ENCODE data around the gene GM2A. TPM values are rescaled to one million over a fixed set of nuclear protein-coding genes. Genes with fewer than 3 reads are reported as not detected.

GM2A gene
- total RNA-seq, 1 experiment from 2014 or later, result 29.4 TPM

DNA sequence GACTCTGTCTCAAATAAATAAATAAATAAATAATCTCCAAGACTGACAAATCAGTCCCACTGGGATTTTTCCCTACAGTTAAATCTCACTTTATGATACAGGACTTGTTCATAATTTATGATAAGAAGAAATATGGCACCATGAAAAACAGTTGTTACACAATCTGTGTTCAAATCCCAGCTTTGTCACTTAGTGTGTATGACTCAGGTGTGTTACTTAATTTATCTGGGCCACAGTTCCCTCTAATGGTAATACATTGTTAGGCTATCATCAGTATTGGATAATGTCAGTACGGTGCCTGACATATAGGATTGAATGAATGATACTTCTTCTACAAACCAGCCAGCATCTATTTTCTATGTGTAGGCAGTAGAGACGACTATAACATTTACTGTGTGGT lies 27.5 kb downstream of the GM2A start:
- DNase-seq, result no peak
- no peaks in the 10 kb centered on the region for H3K27me3 ChIP-seq (ENCODE audit: control insufficient read depth, insufficient read depth, low read length)
- H3K36me3 ChIP-seq (replicated peaks; ENCODE audit: control insufficient read depth, insufficient read depth, low read length), result no peaks in the 10 kb centered on the region
- no peak overlapping the region for H3K4me3 ChIP-seq (ENCODE audit: insufficient read depth, low read depth, low read length)

DNA sequence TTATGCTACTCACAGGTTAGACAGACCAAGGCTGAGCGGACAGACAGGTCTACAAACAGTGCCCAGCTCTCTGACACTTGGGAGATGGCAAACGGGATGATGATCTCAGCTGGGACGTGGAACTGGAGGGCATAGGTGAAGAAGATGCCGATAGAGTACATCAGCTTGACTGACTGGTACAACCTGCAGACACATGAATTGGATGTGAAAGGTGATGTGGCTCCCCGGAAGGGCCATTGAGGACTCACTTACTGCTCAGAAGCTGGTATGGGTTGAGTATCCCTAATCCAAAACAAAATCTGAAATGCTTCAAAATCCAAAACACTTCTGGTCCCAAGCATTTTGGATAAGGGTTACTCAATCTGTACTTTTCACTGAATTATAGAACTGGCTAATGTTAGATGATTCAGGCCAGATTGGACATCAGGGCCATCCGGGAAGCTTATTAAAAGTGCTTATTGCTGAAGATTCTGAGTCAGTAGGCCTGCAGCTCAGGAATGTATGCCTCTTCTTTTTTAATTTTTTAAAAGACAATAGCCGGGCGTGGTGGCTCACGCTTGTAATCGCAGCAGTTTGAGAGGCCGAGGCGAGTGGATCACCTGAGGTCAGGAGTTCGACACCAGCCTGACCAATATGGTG lies 28.1 kb downstream of the GM2A start:
- no peaks in the 10 kb centered on the region for H3K27me3 ChIP-seq (ENCODE audit: control insufficient read depth, insufficient read depth, low read length)

GRCh38 chr5:151283120-151283825 lies 30.3 kb downstream of the GM2A start:
- Histone ChIP-seq H3K4me3 (ENCODE audit: insufficient read depth, low read depth, low read length) (no peak overlapping the region), H3K27me3 (ENCODE audit: control insufficient read depth, insufficient read depth, low read length) (no peaks in the 10 kb centered on the region), H3K36me3 (replicated peaks; ENCODE audit: control insufficient read depth, insufficient read depth, low read length) (no peaks in the 10 kb centered on the region)
- no peak for DNase-seq

More for the DNA sequence above, 28.1 kb downstream of the GM2A start:
- no peak overlapping the region for H3K4me3 ChIP-seq (ENCODE audit: insufficient read depth, low read depth, low read length)
- DNase-seq, result no peak
- no peaks in the 10 kb centered on the region for H3K36me3 ChIP-seq (replicated peaks; ENCODE audit: control insufficient read depth, insufficient read depth, low read length)

DNA sequence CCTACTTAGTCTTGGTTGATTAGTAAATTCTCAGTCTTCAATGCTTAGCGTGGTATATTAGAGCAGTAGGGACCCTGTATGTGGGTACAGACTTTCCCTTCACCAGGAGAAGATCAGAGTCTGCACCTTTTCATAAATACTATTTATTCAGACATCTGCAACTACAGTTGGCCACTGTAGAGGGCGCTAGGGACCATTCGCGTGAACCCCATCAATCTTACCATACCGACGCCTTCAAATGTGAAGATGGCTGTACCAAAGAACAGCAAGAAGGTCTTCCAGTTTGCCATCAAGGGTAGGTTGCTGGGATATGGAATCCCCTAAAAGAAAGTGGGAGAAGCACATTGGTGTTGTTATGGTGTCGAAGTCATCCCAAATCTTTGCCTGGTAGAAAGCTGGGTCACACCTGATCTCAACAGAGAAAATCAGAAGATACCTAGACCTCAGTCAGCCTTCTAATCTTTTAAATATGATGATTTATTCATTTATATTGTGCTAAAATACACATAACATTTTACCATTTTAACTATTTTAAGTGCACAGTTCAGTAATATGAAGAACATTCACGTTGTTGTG lies 31.5 kb downstream of the GM2A start:
- Histone ChIP-seq H3K4me3 (ENCODE audit: insufficient read depth, low read depth, low read length) (no peak overlapping the region), H3K36me3 (replicated peaks; ENCODE audit: control insufficient read depth, insufficient read depth, low read length) (no peaks in the 10 kb centered on the region), H3K27me3 (ENCODE audit: control insufficient read depth, insufficient read depth, low read length) (no peaks in the 10 kb centered on the region)
- DNase-seq, result peak; percentile 43

GRCh38 chr5:151285683-151286082 lies 32.7 kb downstream of the GM2A start:
- no peak for DNase-seq
- Histone ChIP-seq H3K4me3 (ENCODE audit: insufficient read depth, low read depth, low read length) (no peak overlapping the region), H3K36me3 (replicated peaks; ENCODE audit: control insufficient read depth, insufficient read depth, low read length) (no peaks in the 10 kb centered on the region), H3K27me3 (ENCODE audit: control insufficient read depth, insufficient read depth, low read length) (no peaks in the 10 kb centered on the region)

- H3K36me3 ChIP-seq (replicated peaks; ENCODE audit: control insufficient read depth, insufficient read depth, low read length), result no peaks in the 10 kb centered on the region
- H3K27me3 ChIP-seq (ENCODE audit: control insufficient read depth, insufficient read depth, low read length), result no peaks in the 10 kb centered on the region
- no peak for DNase-seq
- H3K4me3 ChIP-seq (ENCODE audit: insufficient read depth, low read depth, low read length), result no peak overlapping the region
These were observed 33.3 kb downstream of the GM2A start for GRCh38 chr5:151286246-151286645.

GRCh38 chr5:151288180-151288579 lies 35.2 kb downstream of the GM2A start:
- Histone ChIP-seq H3K27me3 (ENCODE audit: control insufficient read depth, insufficient read depth, low read length) (no peaks in the 10 kb centered on the region), H3K36me3 (replicated peaks; ENCODE audit: control insufficient read depth, insufficient read depth, low read length) (no peaks in the 10 kb centered on the region), H3K4me3 (ENCODE audit: insufficient read depth, low read depth, low read length) (no peak overlapping the region)
- peak; percentile 50 for DNase-seq

DNA sequence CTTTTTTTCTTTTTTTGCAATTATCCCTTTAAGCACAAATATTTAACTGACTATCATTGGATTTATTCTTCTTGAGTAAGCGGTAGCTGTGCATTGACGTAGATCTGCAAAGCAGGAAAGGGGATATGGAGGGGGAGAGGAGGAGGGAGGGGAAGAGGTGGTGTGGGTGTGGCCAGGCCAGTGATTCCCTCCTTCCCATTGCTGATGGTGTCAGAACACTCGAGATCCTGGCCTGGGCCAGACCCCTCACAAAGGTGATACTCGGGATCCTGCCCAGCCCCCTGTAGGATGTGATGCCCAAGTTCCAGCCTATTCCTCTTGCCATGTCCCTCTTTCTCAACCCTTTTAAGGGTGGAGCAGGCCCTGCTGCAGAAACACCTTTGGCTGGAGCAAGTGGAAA lies 40.6 kb downstream of the GM2A start:
- peak; percentile 49 for DNase-seq
- no peaks in the 10 kb centered on the region; the same call in 1 of the 2 replicates for H3K27me3 ChIP-seq (ENCODE audit: control insufficient read depth, insufficient read depth, low read length)
- no peak overlapping the region for H3K4me3 ChIP-seq (ENCODE audit: insufficient read depth, low read depth, low read length)
- H3K36me3 ChIP-seq (replicated peaks; ENCODE audit: control insufficient read depth, insufficient read depth, low read length), result no peaks in the 10 kb centered on the region

GRCh38 chr5:151295138-151295537 lies 42.2 kb downstream of the GM2A start:
- Histone ChIP-seq H3K36me3 (replicated peaks; ENCODE audit: control insufficient read depth, insufficient read depth, low read length) (no peaks in the 10 kb centered on the region), H3K4me3 (ENCODE audit: insufficient read depth, low read depth, low read length) (no peak overlapping the region), H3K27me3 (ENCODE audit: control insufficient read depth, insufficient read depth, low read length) (no peaks in the 10 kb centered on the region; the same call in 1 of the 2 replicates)
- no peak for DNase-seq

GRCh38 chr5:151295791-151296477 lies 42.9 kb downstream of the GM2A start:
- H3K27me3 ChIP-seq (ENCODE audit: control insufficient read depth, insufficient read depth, low read length), result no peaks in the 10 kb centered on the region; the same call in 1 of the 2 replicates
- no peaks in the 10 kb centered on the region for H3K36me3 ChIP-seq (replicated peaks; ENCODE audit: control insufficient read depth, insufficient read depth, low read length)
- DNase-seq, result no peak
- no peak overlapping the region for H3K4me3 ChIP-seq (ENCODE audit: insufficient read depth, low read depth, low read length)

DNA sequence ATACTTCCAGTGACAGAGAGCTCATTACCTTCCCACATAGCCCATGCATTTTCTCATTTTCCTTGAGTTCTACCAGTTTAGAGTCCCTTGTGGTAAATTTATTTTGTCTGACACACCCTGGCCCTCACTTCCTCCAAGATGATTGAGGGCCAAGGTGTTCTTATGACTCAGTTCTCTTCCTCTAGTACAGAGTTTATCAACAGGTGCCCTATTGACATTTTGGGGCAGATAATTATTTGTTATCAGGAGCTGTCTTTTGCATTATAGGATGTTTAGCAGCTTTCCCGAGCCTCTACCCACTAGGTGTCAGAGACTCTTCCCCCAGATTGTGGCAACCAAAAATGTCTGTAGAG lies 43.5 kb downstream of the GM2A start:
- no peaks in the 10 kb centered on the region for H3K36me3 ChIP-seq (replicated peaks; ENCODE audit: control insufficient read depth, insufficient read depth, low read length)
- no peaks in the 10 kb centered on the region; the same call in 1 of the 2 replicates for H3K27me3 ChIP-seq (ENCODE audit: control insufficient read depth, insufficient read depth, low read length)
- DNase-seq, result no peak
- no peak overlapping the region for H3K4me3 ChIP-seq (ENCODE audit: insufficient read depth, low read depth, low read length)

GRCh38 chr5:151296974-151297373 lies 44.0 kb downstream of the GM2A start:
- DNase-seq, result no peak
- Histone ChIP-seq H3K4me3 (ENCODE audit: insufficient read depth, low read depth, low read length) (no peak overlapping the region), H3K27me3 (ENCODE audit: control insufficient read depth, insufficient read depth, low read length) (no peaks in the 10 kb centered on the region; the same call in 1 of the 2 replicates), H3K36me3 (replicated peaks; ENCODE audit: control insufficient read depth, insufficient read depth, low read length) (no peaks in the 10 kb centered on the region)

DNA sequence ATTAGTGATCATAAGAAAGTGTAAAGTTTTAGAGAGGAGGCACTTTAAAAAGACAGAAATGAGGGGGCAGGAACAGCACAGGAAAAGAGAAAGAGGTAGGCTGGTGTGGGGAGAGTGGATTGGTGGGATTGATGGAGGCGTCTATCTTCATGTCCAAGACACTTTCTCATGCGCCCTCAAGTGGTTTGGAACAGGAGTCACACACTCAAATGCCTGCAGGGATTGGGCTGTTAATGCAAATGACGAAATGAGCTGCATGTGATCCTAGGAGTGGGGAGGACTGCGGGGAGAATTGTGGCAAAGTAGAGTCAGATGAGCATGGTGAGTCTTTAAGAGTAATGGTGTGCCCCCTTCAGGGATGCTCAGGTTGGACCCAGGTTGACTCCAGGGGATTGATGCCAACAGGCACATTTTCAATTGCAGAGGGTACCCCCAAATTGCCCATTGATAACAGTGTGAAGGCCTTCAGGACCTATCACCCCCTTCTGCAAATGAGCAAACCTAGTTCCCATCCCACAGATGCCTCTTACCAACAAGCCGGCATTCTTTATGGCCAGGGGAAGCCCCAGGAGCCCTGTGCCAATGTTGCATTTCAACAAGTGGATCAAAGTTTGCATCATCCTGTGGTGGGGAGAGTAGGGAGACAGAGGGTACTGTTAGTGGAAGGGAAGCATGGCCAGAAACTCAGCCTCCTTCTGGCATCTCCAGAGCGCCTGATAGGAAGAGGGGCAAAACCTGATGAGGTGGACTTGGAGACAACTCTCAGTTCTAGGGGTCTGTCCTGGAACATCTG lies 45.3 kb downstream of the GM2A start:
- peak; percentile 52 for DNase-seq
- Histone ChIP-seq H3K27me3 (ENCODE audit: control insufficient read depth, insufficient read depth, low read length) (no peaks in the 10 kb centered on the region; the same call in 1 of the 2 replicates), H3K4me3 (ENCODE audit: insufficient read depth, low read depth, low read length) (no peak overlapping the region), H3K36me3 (replicated peaks; ENCODE audit: control insufficient read depth, insufficient read depth, low read length) (no peaks in the 10 kb centered on the region)

GRCh38 chr5:151303666-151304065 lies 50.7 kb downstream of the GM2A start, which contains the start of gene SLC36A3:
TSS of gene SLC36A3 (minus strand) at chr5:151303766. CDS start at chr5:151303354, 412 bp downstream.
- H3K27me3 ChIP-seq (ENCODE audit: control insufficient read depth, insufficient read depth, low read length), result no peaks in the 10 kb centered on the region
- H3K36me3 ChIP-seq (replicated peaks; ENCODE audit: control insufficient read depth, insufficient read depth, low read length), result no peaks in the 10 kb centered on the region
- no peak for DNase-seq
- H3K4me3 ChIP-seq (ENCODE audit: insufficient read depth, low read depth, low read length), result no peak within 1 kb of the TSS

Measured in H7 (cell line).